HG03342 (cell line): ENCODE measurements around the gene LRPAP1.
"Not testable (repeated sequence)": the region's sequence is repeated elsewhere in the genome, so short reads cannot be mapped to it uniquely, and the experiment has no call there.

Source experiments
- ATAC-seq: cut with Tn5 transposase; IDR thresholded peaks from one replicate; pipeline ENCODE4 v1.9.1; 2021; ENCODE audit warnings: mild to moderate bottlenecking, moderate library complexity; ENCODE audit not compliant: unreplicated experiment

LRPAP1 gene

GRCh38 chr4:3464349-3464905 is 67.8 kb downstream of the LRPAP1 start:
- no peak for ATAC-seq

GRCh38 chr4:3463556-3464348 is 68.5 kb downstream of the LRPAP1 start:
- ATAC-seq, result no peak

GRCh38 chr4:3462790-3463415 is 69.3 kb downstream of the LRPAP1 start, which contains the start of gene DOK7:
Gene DOK7, plus strand, starts transcription at chr4:3463306. Its CDS starts 70 bp downstream, at chr4:3463376.
- ATAC-seq, result no peak

- no peak for ATAC-seq
These were observed 69.9 kb downstream of the LRPAP1 start for GRCh38 chr4:3462321-3462789.

- ATAC-seq, result no peak
These were observed 70.5 kb downstream of the LRPAP1 start for GRCh38 chr4:3461515-3462291.

- no peak for ATAC-seq
These were observed 71.3 kb downstream of the LRPAP1 start for GRCh38 chr4:3460926-3461325.

- not testable (repeated sequence) for ATAC-seq
These were observed 73.1 kb downstream of the LRPAP1 start for GRCh38 chr4:3459156-3459555.

- no peak for ATAC-seq
These were observed 73.9 kb downstream of the LRPAP1 start for GRCh38 chr4:3458371-3458770.

- ATAC-seq, result not testable (repeated sequence)
These were observed 76.6 kb downstream of the LRPAP1 start for GRCh38 chr4:3455596-3455995.
